Fibroblast of peridontal ligament (primary cell): ENCODE measurements around the gene MPRIP.
"Not testable (repeated sequence)": the region's sequence is repeated elsewhere in the genome, so short reads cannot be mapped to it uniquely, and the experiment has no call there.

Source experiments
- DNase-seq: peaks from one replicate; pipeline ENCODE4 v3.0.0-alpha.2; 2010; ENCODE audit errors: extremely low read depth

The MPRIP gene

GRCh38 chr17:17042384-17042736 is at the start of gene MPRIP:
Gene MPRIP, plus strand, starts transcription at chr17:17042457. Its CDS starts 392 bp downstream, at chr17:17042849.
- DNase-seq = no peak

DNA sequence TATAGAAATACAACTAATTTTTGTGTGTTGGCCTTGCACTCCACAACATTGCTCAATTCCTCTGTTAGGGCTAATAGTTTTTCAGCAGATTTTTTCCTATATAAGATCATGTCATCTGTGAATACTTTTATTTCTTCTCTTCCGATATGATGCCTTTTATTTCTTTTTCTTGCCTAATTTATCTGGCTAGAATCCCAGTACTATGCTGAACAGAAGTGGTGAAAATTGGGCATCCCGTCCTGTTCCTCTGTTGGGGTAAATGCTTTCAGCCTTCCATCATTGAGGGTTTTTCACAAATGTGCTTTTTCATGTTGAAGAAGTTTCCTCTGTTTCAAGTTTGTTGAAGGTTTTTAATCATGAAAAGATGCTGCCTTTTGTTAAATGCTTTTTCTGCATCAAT is 47.6 kb upstream of the MPRIP start:
- peak; percentile 31 for DNase-seq

DNA sequence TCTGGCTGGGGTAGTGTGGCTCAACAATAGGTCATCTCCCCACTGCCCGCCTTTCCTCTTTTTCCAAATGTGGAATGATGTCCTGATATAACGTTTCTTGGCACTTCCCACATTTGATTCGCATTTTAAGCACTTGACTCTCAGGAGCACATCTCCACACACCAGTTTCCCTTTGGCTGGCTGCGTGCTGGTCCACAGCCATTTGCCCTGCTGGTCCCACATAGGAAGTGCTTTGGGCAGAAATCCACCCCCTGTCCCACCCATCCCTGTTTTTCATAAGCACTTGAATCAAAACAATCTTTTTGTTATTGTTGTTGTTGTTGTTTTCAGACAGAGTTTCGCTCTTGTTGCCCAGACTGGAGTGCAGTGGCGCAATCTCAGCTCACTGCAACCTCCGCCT is 46.3 kb upstream of the MPRIP start:
- no peak for DNase-seq

- not testable (repeated sequence) for DNase-seq
These were observed 45.5 kb upstream of the MPRIP start for GRCh38 chr17:16996726-16997125.

DNA sequence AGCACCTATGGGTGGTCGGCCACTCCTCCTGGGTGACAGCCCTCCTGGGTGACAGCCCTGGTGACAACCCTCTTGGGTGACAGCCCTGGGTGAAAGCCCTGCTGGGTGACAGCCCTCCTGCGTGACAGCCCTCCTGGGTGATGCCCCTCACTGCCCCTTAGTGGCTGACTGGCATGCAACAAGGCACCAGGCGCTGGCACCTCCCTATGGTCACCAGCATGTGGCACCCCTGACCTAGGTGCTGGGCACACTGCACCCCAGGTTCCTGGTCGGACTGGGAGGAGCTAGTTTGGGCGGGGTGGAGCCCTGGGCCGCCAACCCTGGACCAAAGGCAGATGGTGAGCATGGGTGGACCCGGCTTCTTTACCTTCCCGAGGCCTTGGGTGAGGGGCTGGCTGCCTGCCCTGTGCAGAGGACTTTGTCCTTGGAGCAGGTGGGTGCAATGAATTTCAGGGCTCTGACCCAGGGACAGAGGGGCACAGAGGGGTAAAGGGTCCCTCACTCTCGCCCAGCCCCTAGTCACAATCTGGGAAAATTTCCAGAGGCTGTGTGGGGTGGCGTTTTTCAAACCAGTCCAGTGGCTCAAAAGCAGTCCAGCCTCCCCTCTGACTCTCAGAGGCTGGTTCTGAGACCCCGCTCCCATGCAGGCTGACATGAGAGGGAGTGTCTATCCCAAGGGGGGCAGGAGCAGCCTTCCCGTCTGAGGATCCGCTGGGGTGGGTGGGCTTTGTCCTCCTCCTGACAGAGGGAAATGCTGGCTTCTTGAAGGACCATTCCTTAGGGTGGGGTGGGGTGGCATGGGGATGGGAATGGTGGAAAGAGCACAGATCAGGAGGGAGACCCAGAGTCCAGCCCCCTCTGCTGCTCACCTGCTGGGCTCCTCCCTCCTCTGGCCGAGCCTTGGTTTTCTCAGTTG is 44.5 kb upstream of the MPRIP start:
- no peak for DNase-seq

- no peak for DNase-seq
These were observed 42.2 kb upstream of the MPRIP start for GRCh38 chr17:16999931-17000625.

GRCh38 chr17:17001076-17001777 is 41.0 kb upstream of the MPRIP start:
- no peak for DNase-seq

DNA sequence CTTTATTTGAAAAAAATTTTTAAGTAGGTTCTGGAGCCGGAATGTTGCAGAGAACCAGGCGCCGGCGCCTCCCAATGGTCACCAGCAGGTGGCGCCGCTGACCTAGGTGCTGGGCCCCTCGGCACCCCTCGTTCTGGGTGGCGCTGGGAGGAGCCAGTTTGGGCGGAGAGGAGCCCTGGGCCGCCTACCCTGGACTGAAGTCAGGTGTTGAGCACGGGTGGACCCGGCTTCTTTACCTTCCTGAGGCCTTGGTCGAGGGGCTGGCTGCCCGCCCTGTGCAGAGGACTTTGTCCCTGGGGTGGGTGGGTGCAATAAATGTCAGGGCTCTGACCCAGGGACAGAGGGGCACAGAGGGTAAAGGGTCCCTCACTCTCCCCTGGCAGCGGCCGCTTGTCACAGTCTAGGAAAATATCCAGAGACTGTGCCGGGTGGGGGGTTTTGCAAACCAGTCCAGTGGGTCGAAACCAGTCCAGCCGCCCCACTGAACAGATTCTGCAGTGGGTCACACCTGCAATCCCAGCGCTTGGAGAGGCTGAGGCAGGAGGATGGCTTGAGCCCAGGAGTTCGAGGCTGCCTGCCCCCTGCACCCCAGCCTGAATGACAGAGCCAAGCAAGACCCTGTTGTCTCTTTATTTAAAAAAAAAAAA is 40.3 kb upstream of the MPRIP start:
- DNase-seq = peak; percentile 55

- not testable (repeated sequence) for DNase-seq
These were observed 39.2 kb upstream of the MPRIP start for GRCh38 chr17:17002731-17003715.

DNA sequence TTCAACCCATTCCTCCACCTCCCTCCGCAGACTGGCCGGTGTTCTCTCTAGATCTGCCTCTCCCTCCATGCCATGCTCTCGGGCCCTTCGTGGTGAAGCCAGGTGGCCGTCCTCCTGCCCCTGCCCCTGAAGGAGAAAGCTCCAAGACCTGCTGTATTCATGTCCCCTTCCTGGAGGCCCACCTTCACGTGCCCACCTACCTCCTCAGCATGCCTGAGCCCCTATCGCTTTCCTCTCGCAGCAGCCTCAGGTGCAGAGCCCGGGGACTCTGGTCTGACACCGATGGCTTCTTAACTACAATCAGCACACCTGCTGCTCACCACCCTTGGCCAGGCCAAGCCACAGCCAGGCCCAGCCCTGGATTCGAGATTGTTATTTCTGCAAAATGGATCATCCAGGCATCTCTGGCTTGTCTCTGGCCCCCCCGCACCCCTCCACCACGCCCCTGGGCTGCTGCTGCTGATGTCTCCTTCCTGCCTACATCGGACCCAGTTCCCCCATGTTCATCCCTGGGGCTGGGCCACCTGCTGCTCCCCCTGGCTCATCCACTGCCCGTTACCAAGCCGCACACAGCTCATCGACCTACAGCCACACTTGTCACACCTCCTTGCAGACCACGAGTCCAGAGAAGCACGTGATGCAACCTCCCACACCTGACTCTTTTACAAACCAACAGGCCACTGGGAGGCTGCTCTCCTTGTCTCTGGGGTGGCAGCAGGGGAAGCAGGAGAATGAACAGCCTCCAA is 37.8 kb upstream of the MPRIP start:
- no peak for DNase-seq

GRCh38 chr17:17004997-17005614 is 37.2 kb upstream of the MPRIP start:
- DNase-seq = not testable (repeated sequence)

DNA sequence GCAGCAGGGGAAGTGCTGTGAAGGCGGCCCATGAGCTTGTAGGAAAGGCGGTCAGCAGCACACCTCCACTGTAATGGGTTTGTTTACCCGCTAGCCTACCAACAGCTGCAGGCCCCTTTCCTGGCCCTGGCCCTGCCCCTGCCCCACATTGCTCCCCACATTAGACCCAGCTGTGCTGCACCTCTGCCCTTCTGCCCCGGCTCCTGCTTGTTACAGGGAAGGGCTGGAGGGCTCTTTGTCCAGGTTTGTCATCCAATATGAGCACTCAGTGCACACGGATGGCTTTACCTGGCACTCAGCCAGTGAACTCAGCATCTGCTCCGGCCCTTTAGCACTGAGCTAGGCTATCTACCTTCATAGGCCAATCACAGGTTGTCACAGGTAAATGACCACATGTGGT is 34.4 kb upstream of the MPRIP start:
- not testable (repeated sequence) for DNase-seq

DNA sequence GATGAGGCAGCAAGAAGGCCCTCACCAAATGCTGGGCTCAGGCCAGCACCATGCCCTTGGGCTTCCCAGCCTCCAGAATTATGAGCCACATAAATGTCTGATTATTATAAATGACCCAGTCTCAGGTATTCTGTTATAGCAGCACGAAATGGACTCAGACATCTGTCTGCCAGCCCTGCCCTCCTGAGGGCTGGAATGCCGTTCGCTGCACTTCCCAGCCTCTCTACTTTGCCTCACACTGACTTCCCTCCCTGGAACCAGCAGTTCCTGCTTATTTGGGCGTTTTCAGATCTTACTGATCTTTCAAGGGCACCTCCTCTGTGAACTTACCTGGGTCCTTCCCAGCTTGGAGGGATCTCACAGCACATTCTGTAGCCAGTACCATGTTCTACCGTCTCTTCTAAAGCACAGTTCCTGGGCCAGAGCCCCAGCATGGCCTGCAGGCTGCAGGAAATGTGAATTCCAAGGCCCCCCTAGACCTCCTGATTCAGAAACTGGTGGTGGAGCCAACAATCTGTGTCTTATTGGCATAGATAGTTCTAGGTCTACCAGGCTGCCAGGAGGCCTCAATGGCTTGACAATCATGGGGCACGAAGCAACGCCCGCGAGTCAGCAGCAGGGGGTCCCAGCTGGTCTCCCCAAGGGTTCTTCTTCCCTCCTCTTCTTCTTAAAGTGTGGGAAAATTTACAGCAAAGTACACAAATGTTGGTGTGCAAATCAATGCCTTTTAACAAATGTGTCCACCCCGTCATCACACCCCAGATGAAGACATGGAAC is 33.4 kb upstream of the MPRIP start:
- not testable (repeated sequence) for DNase-seq

- peak; percentile 32 for DNase-seq
These were observed 32.3 kb upstream of the MPRIP start for GRCh38 chr17:17009972-17010371.

DNA sequence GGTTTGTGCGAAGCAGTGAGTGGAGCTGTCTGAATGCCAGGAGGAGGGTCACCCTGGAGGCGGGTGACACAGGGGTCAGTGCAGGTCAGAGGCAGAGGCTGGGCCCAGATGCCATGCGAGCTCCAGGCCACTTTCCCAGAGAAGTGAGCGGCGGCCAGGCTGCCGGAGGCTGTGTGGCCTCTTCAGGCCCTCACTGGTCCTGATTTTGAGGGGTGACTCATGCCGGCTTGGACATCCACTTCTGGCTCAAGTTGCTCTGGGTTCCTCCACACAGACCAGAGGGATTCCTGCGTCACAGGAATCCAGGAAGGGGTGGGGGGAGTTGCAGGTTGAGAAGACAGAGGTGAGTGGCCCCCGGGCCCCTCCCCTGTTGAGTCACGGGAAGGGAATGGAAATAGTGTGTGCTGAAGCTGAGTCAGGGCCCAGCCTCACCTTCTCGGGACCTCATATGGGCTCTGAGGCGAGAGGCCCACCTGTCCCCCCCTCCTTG is 31.7 kb upstream of the MPRIP start:
- DNase-seq = not testable (repeated sequence)

- DNase-seq = peak; percentile 88
These were observed 31.0 kb upstream of the MPRIP start for GRCh38 chr17:17011043-17011907.
